ENCODE measurements around the gene PSMB9. TPM values are rescaled to one million over a fixed set of nuclear protein-coding genes. Genes with fewer than 3 reads are reported as not detected.

Gene PSMB9
- total and polyA plus RNA-seq, 2 experiments from 2014 or later, result 2.0 to 11.0 TPM

GRCh38 chr6:32827025-32827424, 27.0 kb upstream of the PSMB9 start:
- TF ChIP-seq, protein P1, sequence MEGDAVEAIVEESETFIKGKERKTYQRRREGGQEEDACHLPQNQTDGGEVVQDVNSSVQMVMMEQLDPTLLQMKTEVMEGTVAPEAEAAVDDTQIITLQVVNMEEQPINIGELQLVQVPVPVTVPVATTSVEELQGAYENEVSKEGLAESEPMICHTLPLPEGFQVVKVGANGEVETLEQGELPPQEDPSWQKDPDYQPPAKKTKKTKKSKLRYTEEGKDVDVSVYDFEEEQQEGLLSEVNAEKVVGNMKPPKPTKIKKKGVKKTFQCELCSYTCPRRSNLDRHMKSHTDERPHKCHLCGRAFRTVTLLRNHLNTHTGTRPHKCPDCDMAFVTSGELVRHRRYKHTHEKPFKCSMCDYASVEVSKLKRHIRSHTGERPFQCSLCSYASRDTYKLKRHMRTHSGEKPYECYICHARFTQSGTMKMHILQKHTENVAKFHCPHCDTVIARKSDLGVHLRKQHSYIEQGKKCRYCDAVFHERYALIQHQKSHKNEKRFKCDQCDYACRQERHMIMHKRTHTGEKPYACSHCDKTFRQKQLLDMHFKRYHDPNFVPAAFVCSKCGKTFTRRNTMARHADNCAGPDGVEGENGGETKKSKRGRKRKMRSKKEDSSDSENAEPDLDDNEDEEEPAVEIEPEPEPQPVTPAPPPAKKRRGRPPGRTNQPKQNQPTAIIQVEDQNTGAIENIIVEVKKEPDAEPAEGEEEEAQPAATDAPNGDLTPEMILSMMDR (IDR thresholded peaks at IDR 0.05; ENCODE audit: low read depth, low read length), result no peak
- DNase-seq (ENCODE audit: low read depth in 1 of 2, low spot score in 1 of 2), result no peak
- H3K36me3 ChIP-seq, result no peaks in the 10 kb centered on the region
- no peaks in the 10 kb centered on the region for H3K9me3 ChIP-seq (ENCODE audit: low read depth)
- H3K4me3 ChIP-seq, result no peak overlapping the region
- peaks cover 14% of the 10 kb centered on the region for H3K27me3 ChIP-seq
- no peak overlapping the region for H3K27ac ChIP-seq
- H3K4me1 ChIP-seq (ENCODE audit: low read depth), result no peaks in the 10 kb centered on the region

DNA sequence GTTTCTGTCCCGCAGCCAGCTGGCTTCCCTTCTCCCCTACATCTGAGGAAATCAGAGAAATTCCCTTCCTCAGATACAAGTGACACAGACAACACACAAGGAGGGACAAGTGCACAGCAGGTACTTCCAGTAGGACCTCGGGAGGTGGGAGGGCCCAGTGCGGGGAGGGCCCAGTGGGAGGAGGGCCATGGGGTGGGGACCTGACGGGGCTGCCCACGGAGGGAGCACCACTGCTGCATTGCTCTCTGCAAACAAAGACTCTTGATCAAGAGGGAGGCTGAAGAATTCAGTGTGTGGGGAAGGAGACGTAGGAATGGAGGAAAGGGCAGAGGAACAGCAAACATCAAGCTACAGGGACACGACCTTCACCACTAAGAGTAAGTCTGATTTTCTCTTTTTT, 24.5 kb upstream of the PSMB9 start:
- H3K9me3 ChIP-seq (ENCODE audit: low read depth), result no peaks in the 10 kb centered on the region
- peaks cover 14% of the 10 kb centered on the region for H3K27me3 ChIP-seq
- no peak overlapping the region for H3K27ac ChIP-seq
- H3K4me3 ChIP-seq, result no peak overlapping the region
- no peaks in the 10 kb centered on the region for H3K36me3 ChIP-seq
- no peak for DNase-seq (ENCODE audit: low read depth in 1 of 2, low spot score in 1 of 2)
- TF ChIP-seq, protein P1 (IDR thresholded peaks at IDR 0.05; ENCODE audit: low read depth, low read length), result no peak
- no peaks in the 10 kb centered on the region for H3K4me1 ChIP-seq (ENCODE audit: low read depth)

- no peak overlapping the region for H3K4me3 ChIP-seq
- H3K27ac ChIP-seq, result no peak overlapping the region
- H3K27me3 ChIP-seq, result peaks cover 16% of the 10 kb centered on the region
- DNase-seq (ENCODE audit: low read depth in 1 of 2, low spot score in 1 of 2), result no peak
- H3K9me3 ChIP-seq (ENCODE audit: low read depth), result no peaks in the 10 kb centered on the region
- TF ChIP-seq, protein P1 (IDR thresholded peaks at IDR 0.05; ENCODE audit: low read depth, low read length), result no peak
- H3K36me3 ChIP-seq, result no peaks in the 10 kb centered on the region
- H3K4me1 ChIP-seq (ENCODE audit: low read depth), result no peaks in the 10 kb centered on the region
Observed at GRCh38 chr6:32830017-32830416, 24.0 kb upstream of the PSMB9 start.

DNA sequence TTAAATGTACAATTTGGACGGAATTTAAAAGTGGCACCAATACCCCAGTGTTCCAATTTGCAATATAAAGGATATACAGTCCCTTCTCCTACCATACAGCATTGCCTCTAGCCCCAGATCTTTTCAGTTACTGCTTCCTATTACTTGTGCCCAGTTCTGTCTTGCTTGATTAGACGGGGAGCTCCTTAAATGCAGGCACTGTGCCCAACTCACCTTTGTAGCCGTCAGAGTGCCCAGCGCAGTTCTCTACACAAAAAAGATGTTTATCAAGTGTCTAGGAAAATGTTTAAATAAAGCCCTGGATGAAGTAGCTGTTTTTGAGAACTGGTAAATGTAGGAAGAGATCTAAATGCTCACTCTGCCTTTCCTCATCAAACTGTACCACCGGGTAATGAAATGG, 23.1 kb upstream of the PSMB9 start:
- peaks cover 19% of the 10 kb centered on the region for H3K27me3 ChIP-seq
- H3K9me3 ChIP-seq (ENCODE audit: low read depth), result no peaks in the 10 kb centered on the region
- no peaks in the 10 kb centered on the region for H3K36me3 ChIP-seq
- no peak overlapping the region for H3K27ac ChIP-seq
- TF ChIP-seq, protein P1 (IDR thresholded peaks at IDR 0.05; ENCODE audit: low read depth, low read length), result no peak
- no peak overlapping the region for H3K4me3 ChIP-seq
- DNase-seq (ENCODE audit: low read depth in 1 of 2, low spot score in 1 of 2), result no peak
- no peaks in the 10 kb centered on the region for H3K4me1 ChIP-seq (ENCODE audit: low read depth)

DNA sequence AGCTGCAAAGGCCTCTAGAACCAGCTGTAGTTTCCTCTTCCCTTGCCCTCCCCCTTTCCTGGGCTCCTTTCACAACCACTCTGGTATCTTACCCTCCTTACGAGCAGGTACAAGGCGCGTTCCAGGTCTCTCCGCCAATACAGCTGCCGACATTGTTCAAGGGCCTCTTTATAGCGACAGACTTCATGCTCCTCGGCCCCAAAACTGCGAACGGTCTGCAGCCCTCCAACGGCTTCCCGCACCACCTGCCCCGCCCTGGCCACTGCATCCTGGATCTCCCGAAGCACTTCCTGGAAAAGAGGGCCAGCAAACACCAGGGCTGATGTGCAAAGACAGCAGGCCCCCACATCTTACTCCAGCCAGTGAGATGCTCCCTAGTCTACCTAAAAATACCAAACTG, 21.5 kb upstream of the PSMB9 start:
- Histone ChIP-seq H3K27ac (no peak overlapping the region), H3K9me3 (ENCODE audit: low read depth) (no peaks in the 10 kb centered on the region), H3K4me3 (no peak overlapping the region), H3K4me1 (ENCODE audit: low read depth) (no peaks in the 10 kb centered on the region), H3K36me3 (no peaks in the 10 kb centered on the region), H3K27me3 (peaks cover 9% of the 10 kb centered on the region)
- TF ChIP-seq, protein P1 (IDR thresholded peaks at IDR 0.05; ENCODE audit: low read depth, low read length), result no peak
- DNase-seq (ENCODE audit: low read depth in 1 of 2, low spot score in 1 of 2), result no peak

DNA sequence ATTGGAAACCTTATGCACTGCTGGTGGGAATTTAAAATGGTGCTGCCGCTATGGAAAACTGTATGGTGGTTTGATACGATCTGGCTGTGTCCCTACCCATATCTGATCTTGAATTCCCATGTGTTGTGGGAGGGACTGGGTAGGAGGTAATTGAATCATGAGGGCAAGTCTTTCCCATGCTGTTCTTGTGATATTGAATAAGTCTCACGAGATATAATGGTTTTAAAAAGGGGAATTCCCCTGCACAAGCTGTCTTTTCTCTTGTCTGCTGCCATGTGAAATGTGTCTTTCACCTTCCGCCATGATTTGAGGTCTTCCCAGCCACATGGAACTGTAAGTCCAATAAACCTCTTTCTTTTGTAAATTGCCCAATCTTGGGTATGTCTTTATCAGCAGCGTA, 20.3 kb upstream of the PSMB9 start:
- TF ChIP-seq, protein P1 (IDR thresholded peaks at IDR 0.05; ENCODE audit: low read depth, low read length), result no peak
- Histone ChIP-seq H3K27me3 (peaks cover 9% of the 10 kb centered on the region), H3K27ac (no peak overlapping the region), H3K36me3 (no peaks in the 10 kb centered on the region), H3K4me3 (no peak overlapping the region), H3K4me1 (ENCODE audit: low read depth) (peaks cover 5% of the 10 kb centered on the region), H3K9me3 (ENCODE audit: low read depth) (no peaks in the 10 kb centered on the region)
- no peak for DNase-seq (ENCODE audit: low read depth in 1 of 2, low spot score in 1 of 2)

All from cardiac muscle cell (in vitro differentiated cells and primary cell).